HEK293 (cell line): Measurements from ENCODE around the gene CADM1.

Source experiments
- GLIS2 ChIP-seq: fragments of 450-650 bp; formaldehyde crosslinking; IDR thresholded peaks from 2 replicates; pipeline ENCODE4 v1.5.1; 2016; ENCODE audit warnings: missing biosample characterization, missing genetic modification characterization
- OSR2 ChIP-seq: fragments of 450-650 bp; formaldehyde crosslinking; IDR thresholded peaks from 2 replicates; pipeline ENCODE4 v1.5.1; 2016; ENCODE audit warnings: missing biosample characterization, missing genetic modification characterization
- ZNF768 ChIP-seq: fragments of 450-650 bp; formaldehyde crosslinking; IDR thresholded peaks from 2 replicates; pipeline ENCODE4 v1.5.1; 2018; ENCODE audit warnings: missing biosample characterization, mild to moderate bottlenecking, missing genetic modification characterization
- TF ChIP-seq, protein P1 (sequence below): fragments of 450-650 bp; formaldehyde crosslinking; IDR thresholded peaks from 2 replicates; pipeline ENCODE4 v1.5.1; 2016; ENCODE audit warnings: missing biosample characterization, missing genetic modification characterization

DNA sequence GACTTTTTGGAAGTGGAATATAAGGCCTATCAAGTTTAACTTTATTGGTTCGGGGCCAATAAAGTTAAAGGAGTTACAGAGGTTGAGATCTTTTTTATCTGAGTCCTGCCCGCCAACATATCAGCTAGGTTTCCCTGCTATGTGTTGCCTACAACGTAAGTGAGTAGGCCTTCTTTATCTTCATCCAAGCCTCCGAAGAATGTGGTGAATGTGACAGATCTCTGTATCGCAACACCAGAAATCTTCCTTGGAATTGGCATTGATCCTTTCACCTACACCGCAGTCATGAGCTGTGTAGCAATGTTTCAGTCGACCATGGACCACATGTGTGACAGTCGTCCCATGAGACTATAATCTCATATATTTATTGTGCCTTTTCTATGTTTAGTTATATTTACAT, 37.3 kb upstream of the CADM1 start:
- TF ChIP-seq GLIS2 (no peak), ZNF768 (tag by site-specific recombination) (no peak), OSR2 (tag by site-specific recombination) (no peak)
- TF ChIP-seq, protein P1, sequence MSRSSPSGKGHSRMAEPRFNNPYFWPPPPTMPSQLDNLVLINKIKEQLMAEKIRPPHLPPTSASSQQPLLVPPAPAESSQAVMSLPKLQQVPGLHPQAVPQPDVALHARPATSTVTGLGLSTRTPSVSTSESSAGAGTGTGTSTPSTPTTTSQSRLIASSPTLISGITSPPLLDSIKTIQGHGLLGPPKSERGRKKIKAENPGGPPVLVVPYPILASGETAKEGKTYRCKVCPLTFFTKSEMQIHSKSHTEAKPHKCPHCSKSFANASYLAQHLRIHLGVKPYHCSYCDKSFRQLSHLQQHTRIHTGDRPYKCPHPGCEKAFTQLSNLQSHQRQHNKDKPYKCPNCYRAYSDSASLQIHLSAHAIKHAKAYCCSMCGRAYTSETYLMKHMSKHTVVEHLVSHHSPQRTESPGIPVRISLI (tag by site-specific recombination) = no peak
